Measurements from ENCODE around the gene APOL3. TPM values are rescaled to one million over a fixed set of nuclear protein-coding genes. Genes with fewer than 3 reads are reported as not detected.

APOL3 gene
- polyA plus RNA-seq, 1 donor from 2014 or later, result not detected

GRCh38 chr22:36136988-36137387, 23.6 kb downstream of the APOL3 start:
- Histone ChIP-seq H3K27ac (ENCODE audit: low read length) (no peak overlapping the region), H3K79me2 (replicated peaks; ENCODE audit: insufficient read depth, low read length) (no peaks in the 10 kb centered on the region), H3K4me3 (ENCODE audit: low read length) (no peak overlapping the region), H3F3A (ENCODE audit: insufficient read depth, low read length, poor library complexity, severe bottlenecking) (no peaks in the 10 kb centered on the region), H3K9me2 (ENCODE audit: insufficient read depth, low read length) (no peaks in the 10 kb centered on the region), H2AFZ (ENCODE audit: low read depth, low read length) (no peak overlapping the region), H3K36me3 (ENCODE audit: insufficient read depth, low read length) (no peaks in the 10 kb centered on the region), H4K20me1 (ENCODE audit: insufficient read depth) (no peaks in the 10 kb centered on the region), H3K27me3 (ENCODE audit: insufficient read depth, low read depth, low read length) (no peaks in the 10 kb centered on the region), H3K9me3 (ENCODE audit: low read length) (no peaks in the 10 kb centered on the region), H3K4me2 (ENCODE audit: low read length) (no peak overlapping the region), H3K9ac (ENCODE audit: low read length) (no peak overlapping the region)
- no peak for TF ChIP-seq MXI1 (conservative IDR thresholded peaks at IDR 0.05; ENCODE audit: poor library complexity, severe bottlenecking)
- TF ChIP-seq CTCF (IDR thresholded peaks at IDR 0.05; ENCODE audit: poor library complexity, severe bottlenecking), result no peak
- no peak for TF ChIP-seq REST (IDR thresholded peaks at IDR 0.05; ENCODE audit: borderline replicate concordance)
- no peak for TF ChIP-seq EP300 (conservative IDR thresholded peaks at IDR 0.05; ENCODE audit: poor library complexity, severe bottlenecking)
- no peak for TF ChIP-seq RAD21 (conservative IDR thresholded peaks at IDR 0.05)
- no peak for TF ChIP-seq POLR2AphosphoS5 (IDR thresholded peaks at IDR 0.05)
- no peak for TF ChIP-seq EZH2 (IDR thresholded peaks at IDR 0.05; ENCODE audit: borderline replicate concordance, insufficient read depth, low read length, poor library complexity, severe bottlenecking)
- no peak for TF ChIP-seq SMC3 (conservative IDR thresholded peaks at IDR 0.05; ENCODE audit: poor library complexity)
- no peak for TF ChIP-seq TAF1 (IDR thresholded peaks at IDR 0.05; ENCODE audit: low read depth)

- Histone ChIP-seq H3F3A (ENCODE audit: insufficient read depth, low read length, poor library complexity, severe bottlenecking) (no peaks in the 10 kb centered on the region), H3K4me3 (ENCODE audit: low read length) (no peak overlapping the region), H3K9ac (ENCODE audit: low read length) (no peak overlapping the region), H3K9me2 (ENCODE audit: insufficient read depth, low read length) (no peaks in the 10 kb centered on the region), H3K4me2 (ENCODE audit: low read length) (no peak overlapping the region), H3K79me2 (replicated peaks; ENCODE audit: insufficient read depth, low read length) (no peaks in the 10 kb centered on the region), H3K27me3 (ENCODE audit: insufficient read depth, low read depth, low read length) (no peaks in the 10 kb centered on the region), H3K9me3 (ENCODE audit: low read length) (no peaks in the 10 kb centered on the region), H3K36me3 (ENCODE audit: insufficient read depth, low read length) (no peaks in the 10 kb centered on the region), H3K27ac (ENCODE audit: low read length) (no peak overlapping the region), H4K20me1 (ENCODE audit: insufficient read depth) (no peaks in the 10 kb centered on the region), H2AFZ (ENCODE audit: low read depth, low read length) (no peak overlapping the region)
- no peak for TF ChIP-seq CTCF (IDR thresholded peaks at IDR 0.05; ENCODE audit: poor library complexity, severe bottlenecking)
- TF ChIP-seq SMC3 (conservative IDR thresholded peaks at IDR 0.05; ENCODE audit: poor library complexity), result no peak
- TF ChIP-seq EZH2 (IDR thresholded peaks at IDR 0.05; ENCODE audit: borderline replicate concordance, insufficient read depth, low read length, poor library complexity, severe bottlenecking), result no peak
- no peak for TF ChIP-seq RAD21 (conservative IDR thresholded peaks at IDR 0.05)
- no peak for TF ChIP-seq REST (IDR thresholded peaks at IDR 0.05; ENCODE audit: borderline replicate concordance)
- no peak for TF ChIP-seq TAF1 (IDR thresholded peaks at IDR 0.05; ENCODE audit: low read depth)
- no peak for TF ChIP-seq POLR2AphosphoS5 (IDR thresholded peaks at IDR 0.05)
- no peak for TF ChIP-seq EP300 (conservative IDR thresholded peaks at IDR 0.05; ENCODE audit: poor library complexity, severe bottlenecking)
- TF ChIP-seq MXI1 (conservative IDR thresholded peaks at IDR 0.05; ENCODE audit: poor library complexity, severe bottlenecking), result no peak
Measured at GRCh38 chr22:36136475-36136874, 24.1 kb downstream of the APOL3 start.
